GM21619 (cell line): ENCODE measurements around the gene TSSC4.

ENCODE experiments used
- ATAC-seq: cut with Tn5 transposase; IDR thresholded peaks from one replicate; pipeline ENCODE4 v1.9.1; 2021; ENCODE audit not compliant: unreplicated experiment

Gene TSSC4

GRCh38 chr11:2398664-2399355 is 1.7 kb upstream of the TSSC4 start:
- no peak for ATAC-seq

DNA sequence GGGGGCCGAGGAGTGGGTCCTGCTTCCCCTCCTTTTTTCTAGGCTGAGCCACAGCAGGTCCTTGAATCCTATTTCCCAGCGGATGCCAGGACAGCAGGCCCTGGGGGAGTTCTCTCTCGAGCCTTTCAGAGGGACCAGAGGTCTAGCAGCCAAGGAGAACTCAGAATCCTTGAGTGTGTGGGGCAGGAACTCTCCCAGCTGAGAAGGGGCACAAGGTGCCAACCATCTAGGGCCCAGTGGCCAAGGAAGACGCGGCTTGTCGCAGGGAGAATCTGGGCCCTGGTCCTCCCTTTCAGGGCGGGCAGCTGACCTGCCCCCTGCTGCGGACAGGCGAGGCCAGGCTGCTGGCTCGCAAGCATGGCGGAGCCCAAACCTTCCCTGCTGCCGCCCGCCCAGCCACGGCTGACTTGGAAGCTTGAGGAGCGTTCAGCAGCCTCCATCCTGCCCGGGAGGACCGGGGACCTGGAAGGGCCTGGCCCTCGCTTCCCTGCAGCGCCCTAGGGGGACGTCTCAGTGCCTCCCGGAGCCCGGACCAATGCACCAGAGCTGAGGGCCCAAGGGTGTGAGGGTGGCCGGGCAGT is 972 bp upstream of the TSSC4 start:
- peak; percentile 11 for ATAC-seq

DNA sequence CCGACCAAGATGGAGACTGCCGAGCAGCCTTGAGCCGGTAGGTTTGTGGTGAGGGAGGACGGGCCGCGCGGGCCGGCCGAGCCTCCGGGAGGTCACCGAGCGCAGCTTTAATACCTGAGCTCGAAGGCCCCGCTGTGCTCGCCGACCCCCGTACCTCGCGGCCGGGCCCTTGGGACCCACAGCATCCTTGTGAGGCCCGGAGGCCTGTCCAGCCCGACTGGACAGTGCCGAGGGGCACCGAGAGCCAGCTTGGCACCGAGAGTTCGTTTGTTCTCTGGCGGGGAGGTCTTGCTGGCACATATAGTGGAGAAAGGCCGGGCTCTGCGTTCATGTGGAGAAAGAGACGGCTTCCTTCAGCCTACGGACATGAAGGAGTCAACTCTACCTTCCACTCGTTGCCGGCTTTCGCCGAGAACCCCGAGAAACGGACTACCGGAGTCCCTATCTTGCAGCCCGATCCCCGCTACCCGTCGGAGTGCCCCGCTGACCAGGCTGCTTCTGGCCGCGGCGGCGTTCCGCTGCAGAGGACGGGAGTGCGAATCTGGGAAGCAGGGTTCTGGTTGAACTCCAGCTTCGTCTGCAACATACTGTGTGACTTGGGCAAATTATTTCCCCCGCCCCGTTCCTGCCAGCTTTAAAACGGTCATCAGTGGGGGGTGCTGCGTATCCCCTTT is 349 bp downstream of the TSSC4 start:
- ATAC-seq = no peak

GRCh38 chr11:2401436-2401984 is 960 bp downstream of the TSSC4 start:
- ATAC-seq = no peak

GRCh38 chr11:2402106-2402505 is 1.6 kb downstream of the TSSC4 start:
- ATAC-seq = no peak

GRCh38 chr11:2402890-2403645 is 2.5 kb downstream of the TSSC4 start:
- no peak for ATAC-seq

DNA sequence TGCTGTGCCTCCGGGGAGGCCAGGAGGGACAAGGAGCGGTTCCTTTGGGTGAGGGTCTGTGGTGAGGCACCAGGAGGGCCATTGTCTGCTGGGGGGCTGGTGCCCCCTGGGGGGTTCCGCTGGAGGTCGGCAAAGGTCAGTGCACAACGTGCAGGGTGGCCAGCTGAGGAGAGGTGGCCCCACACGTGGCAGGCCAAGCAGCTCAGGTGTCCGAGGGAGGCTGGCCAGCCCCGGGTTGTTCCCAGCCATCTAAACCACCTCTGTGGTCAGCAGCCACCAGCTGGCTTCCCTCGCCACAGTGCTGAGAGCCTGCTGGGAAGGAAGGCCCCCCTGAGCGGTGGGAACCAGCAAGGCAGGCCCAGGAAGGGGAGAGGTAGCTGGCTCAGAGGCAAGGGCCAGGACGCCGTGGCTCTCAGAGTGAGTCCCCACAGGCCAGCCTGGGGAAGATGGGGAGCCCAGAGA is 4.2 kb downstream of the TSSC4 start:
- no peak for ATAC-seq

- no peak for ATAC-seq
Observed at GRCh38 chr11:2406451-2406850, 5.9 kb downstream of the TSSC4 start.

DNA sequence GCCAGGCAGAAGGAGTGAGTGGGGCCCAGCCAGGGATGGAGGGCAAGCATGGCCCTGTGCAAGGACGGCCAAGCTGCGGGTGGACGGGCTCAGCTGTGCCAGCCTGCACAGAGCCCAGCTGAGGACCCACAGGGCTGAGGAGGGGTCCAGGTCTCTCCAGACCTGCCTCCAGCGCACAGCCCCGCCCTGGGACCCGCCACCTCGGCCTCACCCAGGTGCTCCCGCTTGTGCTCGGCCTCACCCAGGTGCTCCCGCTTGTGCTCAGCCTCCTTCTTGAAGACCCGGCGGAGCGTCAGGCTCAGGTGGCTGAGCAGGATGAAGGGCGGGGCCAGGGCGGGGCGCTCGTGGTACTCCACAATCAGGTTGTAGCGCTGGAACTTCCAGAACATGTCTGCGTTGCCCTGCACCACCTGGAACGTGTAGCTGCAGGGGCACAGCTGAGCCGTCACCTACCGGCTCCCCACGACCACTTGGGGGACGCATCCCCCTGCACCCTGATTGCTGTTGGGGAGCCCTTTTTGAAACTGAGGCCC is 6.4 kb downstream of the TSSC4 start:
- ATAC-seq = no peak

GRCh38 chr11:2408671-2409070 is 8.1 kb downstream of the TSSC4 start:
- no peak for ATAC-seq

DNA sequence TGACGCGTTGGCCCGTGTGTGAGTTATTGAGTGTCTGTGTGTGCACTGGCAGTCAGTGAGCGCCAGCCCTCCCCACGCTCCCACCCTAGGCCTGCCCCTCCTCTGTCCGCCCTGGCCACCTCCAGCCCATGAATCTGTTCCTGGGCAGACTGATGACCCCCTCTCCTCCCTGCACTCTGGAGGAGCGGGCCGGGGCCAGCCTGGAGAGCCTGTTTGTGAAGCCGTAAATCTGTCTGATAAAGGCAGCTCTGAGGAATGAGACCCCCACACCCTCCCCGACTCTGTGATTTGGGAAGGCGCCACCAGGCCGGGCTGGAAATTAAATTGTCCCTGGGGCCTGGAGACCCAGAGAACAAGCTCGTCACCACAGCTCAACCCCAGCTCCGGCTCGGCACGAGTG is 8.6 kb downstream of the TSSC4 start:
- no peak for ATAC-seq

DNA sequence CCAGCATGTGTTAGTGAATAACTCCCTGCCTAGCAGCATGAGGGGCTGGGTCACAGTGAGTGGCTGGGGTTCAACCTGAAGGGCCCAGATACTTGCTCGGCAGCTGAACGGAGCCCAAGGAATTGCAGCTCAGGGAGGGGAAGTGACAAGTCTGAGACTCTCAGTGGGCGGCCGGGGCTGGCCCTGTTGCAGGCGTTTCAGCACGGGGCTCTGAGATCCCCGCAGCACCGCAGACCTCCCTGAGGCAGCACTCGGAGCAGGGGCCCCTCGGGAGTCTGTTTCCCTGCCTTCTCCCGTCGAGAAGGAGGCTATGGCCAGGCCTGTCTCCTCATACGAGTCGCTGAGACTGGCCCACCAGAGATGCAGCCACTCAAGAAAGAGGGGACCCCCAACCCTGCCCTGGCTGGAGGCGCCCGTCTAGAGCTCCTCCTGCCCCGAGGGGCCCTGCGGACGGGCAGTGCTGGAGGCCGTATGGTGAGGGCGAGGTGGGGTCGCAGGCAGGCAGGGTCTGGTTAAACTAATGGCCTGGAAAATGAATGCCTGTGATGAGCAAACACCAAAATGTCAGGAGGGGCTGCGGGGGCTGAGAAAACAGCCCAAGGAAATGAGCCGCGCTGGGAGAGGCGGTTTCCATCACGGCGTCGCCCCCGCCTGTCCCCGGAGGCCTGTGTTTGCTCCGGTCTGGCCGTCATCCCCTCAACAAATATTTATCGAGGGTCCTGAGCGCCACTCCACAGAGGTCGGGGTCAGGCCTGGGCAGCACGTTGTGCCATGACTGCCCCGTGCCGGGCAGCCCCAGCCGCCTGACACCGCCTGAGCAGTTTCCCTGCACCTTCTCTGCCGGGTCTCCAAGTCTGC is 9.3 kb downstream of the TSSC4 start:
- ATAC-seq = no peak

DNA sequence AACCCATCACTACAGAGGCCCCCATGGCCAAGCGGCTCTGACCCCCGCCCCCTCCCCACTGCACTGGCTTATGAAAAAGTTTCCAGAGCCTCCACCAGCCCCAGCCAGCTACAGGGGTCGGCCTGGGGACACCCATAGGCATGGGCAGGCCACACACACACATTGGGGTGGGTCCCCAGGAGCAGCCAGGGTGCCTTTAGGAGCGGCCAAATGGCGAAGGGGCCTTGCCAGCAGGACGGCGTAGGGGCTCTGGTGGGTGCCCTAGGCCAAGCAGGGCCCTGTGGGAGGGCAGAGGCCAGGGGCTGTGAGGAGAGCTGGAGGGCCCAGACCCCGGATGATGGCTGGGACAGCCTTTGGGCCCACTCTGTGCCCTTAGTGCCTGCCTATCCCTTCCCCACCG is 10.1 kb downstream of the TSSC4 start:
- ATAC-seq = no peak

DNA sequence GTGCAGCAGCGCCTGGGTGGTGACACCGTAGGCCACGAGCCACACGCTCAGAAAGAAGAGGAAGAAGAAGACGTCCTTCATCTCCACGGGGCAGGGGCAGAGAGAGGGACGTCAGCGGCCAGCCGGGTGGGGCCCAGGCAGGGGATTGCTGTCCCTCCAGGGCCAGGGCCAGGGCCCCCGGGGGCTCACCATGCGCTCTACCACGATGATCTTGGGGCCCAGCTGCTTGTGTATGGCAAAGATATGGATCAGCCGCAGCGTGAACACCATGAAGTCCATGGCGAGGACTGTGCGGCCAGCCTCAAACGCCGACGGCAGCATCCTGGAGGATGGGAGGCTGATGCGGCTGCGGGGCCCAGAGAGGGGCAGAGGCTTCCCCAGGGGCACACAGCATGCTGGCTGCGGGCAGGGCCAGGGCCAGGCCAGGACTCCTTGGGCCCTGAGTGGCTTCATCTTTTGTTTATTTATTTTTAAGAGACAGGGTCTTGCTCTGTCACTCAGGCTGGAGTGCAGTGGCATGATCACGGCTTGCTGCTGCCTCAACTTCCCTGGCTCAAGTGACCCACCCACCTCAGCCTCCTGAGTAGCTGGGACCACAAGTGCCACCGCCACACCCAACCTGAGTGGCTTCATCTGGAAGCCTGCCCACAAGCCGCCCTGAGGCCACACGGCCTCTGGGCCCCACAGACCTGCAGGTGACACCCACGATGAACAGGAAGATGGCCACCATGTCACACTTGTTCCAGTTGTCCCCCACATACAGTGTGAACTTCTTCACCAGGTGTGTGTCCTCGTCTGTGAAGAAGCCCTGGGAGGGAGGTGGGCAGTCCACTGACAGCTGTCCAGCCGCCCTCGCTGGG is 11.1 kb downstream of the TSSC4 start:
- no peak for ATAC-seq

- ATAC-seq = no peak
Observed at GRCh38 chr11:2412323-2412722, 11.8 kb downstream of the TSSC4 start.

DNA sequence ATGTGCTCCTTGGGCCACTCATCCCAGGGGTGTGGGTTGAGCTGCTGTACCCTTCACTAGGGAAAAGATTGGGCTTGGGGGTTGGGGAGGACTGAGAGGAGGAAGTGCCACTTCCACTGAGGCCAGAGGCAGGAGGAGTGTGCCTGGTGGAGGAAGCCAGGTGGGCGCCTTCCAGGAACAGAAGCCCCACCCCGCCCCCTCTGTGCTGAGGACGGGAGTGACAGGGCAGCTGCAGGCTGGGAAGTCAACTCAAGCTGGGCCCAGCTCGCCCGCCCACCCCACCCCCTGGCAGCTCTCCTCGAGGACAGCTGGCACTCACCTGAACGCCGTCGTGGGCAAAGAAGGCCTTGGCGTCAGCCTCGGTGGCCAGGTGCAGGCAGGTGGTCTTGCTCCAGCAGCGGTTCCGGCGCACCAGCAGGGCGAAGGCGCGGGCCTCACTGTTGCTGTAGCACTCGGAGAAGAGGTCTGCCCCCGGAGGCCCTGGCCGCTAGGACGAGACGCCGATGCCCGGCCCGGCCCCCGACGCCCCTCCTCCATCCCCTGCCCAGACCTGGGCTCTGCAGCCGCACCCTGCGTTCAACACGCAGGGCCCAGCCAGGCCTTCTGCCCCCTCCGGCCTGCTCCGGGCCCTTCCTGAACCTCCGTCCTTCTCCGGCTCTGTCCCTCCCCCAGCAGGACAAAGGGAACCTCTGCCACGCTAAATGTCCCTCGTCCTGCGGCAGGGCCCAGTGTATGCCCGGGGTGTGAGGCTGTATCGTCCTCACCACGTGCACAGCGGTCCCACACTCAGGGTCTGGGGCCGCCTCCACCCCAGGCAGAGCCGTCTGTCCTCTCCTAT is 13.4 kb downstream of the TSSC4 start:
- ATAC-seq = no peak

DNA sequence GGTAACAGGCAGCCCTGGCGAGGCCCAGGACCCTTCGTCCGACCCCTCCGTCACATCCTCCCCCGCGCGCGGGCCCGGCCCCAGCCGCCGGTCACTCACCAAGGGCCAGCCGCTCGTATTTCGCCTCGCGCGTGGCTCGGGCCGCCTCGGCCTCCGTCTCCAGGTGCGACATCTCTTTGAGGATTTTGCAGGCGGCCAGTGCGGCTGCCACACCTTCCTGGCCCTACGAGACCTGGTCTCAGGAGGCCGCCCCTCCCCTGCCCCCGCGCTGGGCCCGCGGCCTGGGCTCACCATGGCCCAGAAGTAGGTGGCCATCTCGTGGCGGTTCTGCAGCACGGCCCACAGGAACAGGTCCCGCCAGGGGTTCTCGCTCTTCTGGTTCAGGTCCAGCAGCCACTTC is 14.1 kb downstream of the TSSC4 start:
- no peak for ATAC-seq

GRCh38 chr11:2415171-2415570 is 14.6 kb downstream of the TSSC4 start:
- ATAC-seq = no peak
